ENCODE measurements around the gene IPO9. TPM values are rescaled to one million over a fixed set of nuclear protein-coding genes. Genes with fewer than 3 reads are reported as not detected.

IPO9 gene
- total RNA-seq, 1 experiment from 2014 or later = 76.2 TPM

DNA sequence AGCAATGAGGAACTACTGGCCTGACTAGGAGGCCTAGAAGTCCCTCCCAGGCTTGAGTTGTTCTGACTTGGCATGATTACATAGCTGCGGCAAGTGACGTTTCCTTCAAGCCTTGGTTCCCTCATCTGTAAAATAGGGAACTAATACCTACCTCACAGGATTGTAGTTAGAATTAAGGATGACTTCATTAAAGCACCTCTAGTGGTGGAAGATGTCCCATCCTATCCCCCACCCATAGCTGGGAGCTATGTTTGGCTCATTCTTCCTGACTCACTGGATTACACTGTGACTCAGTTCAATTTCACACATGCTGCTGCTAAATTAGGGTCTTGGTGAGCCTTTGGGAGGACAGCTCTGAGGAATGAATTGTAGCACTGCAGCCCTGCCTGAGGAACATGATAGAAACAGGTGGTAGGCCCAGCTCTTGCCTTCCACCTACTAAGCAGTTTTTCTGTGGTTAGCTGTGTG, 53.7 kb downstream of the IPO9 start:
- peaks cover 57% of the 10 kb centered on the region for H3K4me1 ChIP-seq (replicated peaks; ENCODE audit: insufficient read depth)
- ChIA-PET POLR2A (ENCODE audit: unreplicated experiment) (interaction anchor here (0.6 to 0.9 kb wide), 3 partner anchors 33 to 280 kb away, joined by 7 to 16 read pairs (median 15); no protein-coding TSS in a partner anchor), CTCF (interaction anchor here (0.5 to 2.2 kb wide), 3 partner anchors 13 to 347 kb away, joined by 3 to 10 read pairs (median 7); no protein-coding TSS in a partner anchor)
- BruUV-seq (replicated peaks) = no TSS peak
- intact Hi-C loops (cut with micrococcal nuclease; ENCODE audit: unreplicated experiment) = no loop called here
- H3K27ac ChIP-seq = peak overlapping the region; percentile 96
- H4K20me1 ChIP-seq (ENCODE audit: insufficient read depth) = no peaks in the 10 kb centered on the region
- no peak overlapping the region for H2AFZ ChIP-seq
- DNase-seq = peak; percentile 51 to 92
- no peaks in the 10 kb centered on the region for H3K9me2 ChIP-seq (ENCODE audit: insufficient read depth)
- no peak overlapping the region for H3K4me3 ChIP-seq
- no peaks in the 10 kb centered on the region for H3K27me3 ChIP-seq (ENCODE audit: insufficient read depth, low read depth)
- H3K79me2 ChIP-seq (ENCODE audit: low read depth) = no peaks in the 10 kb centered on the region
- H3F3A ChIP-seq (ENCODE audit: insufficient read depth, low read depth) = peaks cover 51% of the 10 kb centered on the region
- no peaks in the 10 kb centered on the region for H3K9me3 ChIP-seq (ENCODE audit: insufficient read depth, low read depth)
- H3K4me2 ChIP-seq = peak overlapping the region; percentile 61
- TF ChIP-seq, protein P1, sequence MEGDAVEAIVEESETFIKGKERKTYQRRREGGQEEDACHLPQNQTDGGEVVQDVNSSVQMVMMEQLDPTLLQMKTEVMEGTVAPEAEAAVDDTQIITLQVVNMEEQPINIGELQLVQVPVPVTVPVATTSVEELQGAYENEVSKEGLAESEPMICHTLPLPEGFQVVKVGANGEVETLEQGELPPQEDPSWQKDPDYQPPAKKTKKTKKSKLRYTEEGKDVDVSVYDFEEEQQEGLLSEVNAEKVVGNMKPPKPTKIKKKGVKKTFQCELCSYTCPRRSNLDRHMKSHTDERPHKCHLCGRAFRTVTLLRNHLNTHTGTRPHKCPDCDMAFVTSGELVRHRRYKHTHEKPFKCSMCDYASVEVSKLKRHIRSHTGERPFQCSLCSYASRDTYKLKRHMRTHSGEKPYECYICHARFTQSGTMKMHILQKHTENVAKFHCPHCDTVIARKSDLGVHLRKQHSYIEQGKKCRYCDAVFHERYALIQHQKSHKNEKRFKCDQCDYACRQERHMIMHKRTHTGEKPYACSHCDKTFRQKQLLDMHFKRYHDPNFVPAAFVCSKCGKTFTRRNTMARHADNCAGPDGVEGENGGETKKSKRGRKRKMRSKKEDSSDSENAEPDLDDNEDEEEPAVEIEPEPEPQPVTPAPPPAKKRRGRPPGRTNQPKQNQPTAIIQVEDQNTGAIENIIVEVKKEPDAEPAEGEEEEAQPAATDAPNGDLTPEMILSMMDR (conservative IDR thresholded peaks at IDR 0.05) = peak; percentile 33; the same call in 1 of the 2 replicates
- no peak for TF ChIP-seq EZH2 (IDR thresholded peaks at IDR 0.05; ENCODE audit: low read depth)
- H3K36me3 ChIP-seq (ENCODE audit: low read depth) = no peaks in the 10 kb centered on the region

DNA sequence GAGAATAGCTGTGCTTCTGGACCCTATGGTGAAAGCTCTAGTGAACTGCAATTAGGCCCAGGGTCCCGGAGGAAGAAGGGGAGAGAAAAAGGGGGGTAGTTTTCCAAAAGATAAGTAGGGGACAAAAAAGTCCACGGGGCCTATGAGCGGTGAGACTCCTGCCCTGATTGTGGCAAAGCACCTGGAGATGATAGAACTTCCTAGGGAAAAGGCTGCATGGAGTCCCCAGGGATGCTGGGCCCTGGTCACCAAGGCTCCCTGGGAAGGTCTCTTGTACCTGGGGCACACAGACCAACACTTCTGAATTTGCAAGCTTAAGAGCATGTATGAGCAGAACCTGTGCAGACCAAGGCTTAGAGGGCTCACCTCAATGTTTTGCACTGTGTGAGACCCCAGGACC, 54.3 kb downstream of the IPO9 start:
- Histone ChIP-seq H3K27ac (peak overlapping the region; percentile 96), H3K4me3 (no peak overlapping the region), H3K27me3 (ENCODE audit: insufficient read depth, low read depth) (no peaks in the 10 kb centered on the region), H3K4me1 (replicated peaks; ENCODE audit: insufficient read depth) (peaks cover 63% of the 10 kb centered on the region), H3K4me2 (peak overlapping the region; percentile 61), H2AFZ (no peak overlapping the region), H3F3A (ENCODE audit: insufficient read depth, low read depth) (peaks cover 50% of the 10 kb centered on the region), H3K9me3 (ENCODE audit: insufficient read depth, low read depth) (no peaks in the 10 kb centered on the region), H3K36me3 (ENCODE audit: low read depth) (no peaks in the 10 kb centered on the region), H4K20me1 (ENCODE audit: insufficient read depth) (no peaks in the 10 kb centered on the region), H3K79me2 (ENCODE audit: low read depth) (no peaks in the 10 kb centered on the region), H3K9me2 (ENCODE audit: insufficient read depth) (no peaks in the 10 kb centered on the region)
- ChIA-PET POLR2A (ENCODE audit: unreplicated experiment) (interaction anchor here (0.6 to 0.9 kb wide), 3 partner anchors 34 to 281 kb away, joined by 7 to 16 read pairs (median 15); no protein-coding TSS in a partner anchor), CTCF (interaction anchor here (0.5 to 2.2 kb wide), 3 partner anchors 12 to 348 kb away, joined by 3 to 10 read pairs (median 7); no protein-coding TSS in a partner anchor)
- DNase-seq = no peak
- intact Hi-C loops (cut with micrococcal nuclease; ENCODE audit: unreplicated experiment) = no loop called here
- TF ChIP-seq, protein P1 (conservative IDR thresholded peaks at IDR 0.05) = no peak
- TF ChIP-seq EZH2 (IDR thresholded peaks at IDR 0.05; ENCODE audit: low read depth) = no peak
- TSS peak; percentile 5 for BruUV-seq (replicated peaks)

DNA sequence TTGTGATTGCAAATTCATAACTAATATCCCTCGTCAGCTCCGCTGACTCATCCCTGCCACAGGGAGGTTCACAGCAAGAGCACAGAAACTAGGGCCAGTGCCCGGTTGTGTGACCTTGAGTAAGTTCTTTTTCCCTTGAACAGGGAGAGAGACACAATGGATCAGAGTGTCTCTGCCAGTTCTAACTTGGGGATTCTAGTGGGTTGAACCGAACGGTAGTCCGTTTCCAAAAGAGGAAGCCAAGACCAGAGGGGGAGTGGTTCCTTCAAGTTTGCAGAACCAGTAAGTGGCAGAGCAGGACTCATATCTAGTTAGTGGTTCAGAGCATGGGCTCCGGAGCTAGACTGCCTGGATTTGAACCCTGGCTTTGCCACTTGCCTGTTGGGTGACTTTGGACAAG, 54.8 kb downstream of the IPO9 start:
- Histone ChIP-seq H3K4me1 (replicated peaks; ENCODE audit: insufficient read depth) (peaks cover 65% of the 10 kb centered on the region), H3K36me3 (ENCODE audit: low read depth) (no peaks in the 10 kb centered on the region), H3K4me3 (no peak overlapping the region), H3K9me2 (ENCODE audit: insufficient read depth) (no peaks in the 10 kb centered on the region), H3K9me3 (ENCODE audit: insufficient read depth, low read depth) (no peaks in the 10 kb centered on the region), H3F3A (ENCODE audit: insufficient read depth, low read depth) (peaks cover 48% of the 10 kb centered on the region), H2AFZ (no peak overlapping the region), H3K4me2 (peak overlapping the region; percentile 61), H4K20me1 (ENCODE audit: insufficient read depth) (no peaks in the 10 kb centered on the region), H3K27me3 (ENCODE audit: insufficient read depth, low read depth) (no peaks in the 10 kb centered on the region), H3K79me2 (ENCODE audit: low read depth) (no peaks in the 10 kb centered on the region), H3K27ac (peak overlapping the region; percentile 96)
- TF ChIP-seq, protein P1 (conservative IDR thresholded peaks at IDR 0.05) = no peak
- no peak for TF ChIP-seq EZH2 (IDR thresholded peaks at IDR 0.05; ENCODE audit: low read depth)
- BruUV-seq (replicated peaks) = no TSS peak
- intact Hi-C loops (cut with micrococcal nuclease; ENCODE audit: unreplicated experiment) = no loop called here
- CTCF ChIA-PET = interaction anchor here (2.2 kb wide), 1 partner anchor 12 kb away, joined by 7 read pairs; no protein-coding TSS in a partner anchor
- DNase-seq = peak; percentile 44 to 67
- POLR2A ChIA-PET (ENCODE audit: unreplicated experiment) = no interaction called here
